ENCODE measurements around the gene INPP5J. TPM values are rescaled to one million over a fixed set of nuclear protein-coding genes. Genes with fewer than 3 reads are reported as not detected.

INPP5J gene
- total and polyA plus RNA-seq, 9 donors = 0.63 to 3.1 (median 1.1) TPM

- peaks cover 3% of the 10 kb centered on the region for H3K4me1 ChIP-seq (ENCODE audit: insufficient read depth)
- no peaks in the 10 kb centered on the region for H3K27me3 ChIP-seq
- no peak for TF ChIP-seq CTCF (IDR thresholded peaks at IDR 0.05)
- TF ChIP-seq EP300 (IDR thresholded peaks at IDR 0.05) = no peak
- TF ChIP-seq POLR2A (IDR thresholded peaks at IDR 0.05) = no peak
- intact Hi-C loops (cut with DNase I) = no loop called here
- no peaks in the 10 kb centered on the region for H3K9me3 ChIP-seq
- no peak for DNase-seq
- no peak overlapping the region for H3K27ac ChIP-seq
- H3K4me3 ChIP-seq = no peak overlapping the region
- no peaks in the 10 kb centered on the region for H3K36me3 ChIP-seq
- WGBS, 3 donors = 95 to 97% (median 96%) methylated on average over 4 of the region's 4 CpGs
Observed at GRCh38 chr22:31121403-31121802, 1.4 kb upstream of the INPP5J start.

- intact Hi-C loops (cut with DNase I) = no loop called here
- TF ChIP-seq EP300 (IDR thresholded peaks at IDR 0.05) = no peak
- no peak for TF ChIP-seq POLR2A (IDR thresholded peaks at IDR 0.05)
- TF ChIP-seq CTCF (IDR thresholded peaks at IDR 0.05) = no peak
- Histone ChIP-seq H3K4me3 (no peak overlapping the region), H3K27ac (no peak overlapping the region), H3K36me3 (no peaks in the 10 kb centered on the region), H3K4me1 (ENCODE audit: insufficient read depth) (peaks cover 3% of the 10 kb centered on the region), H3K9me3 (no peaks in the 10 kb centered on the region), H3K27me3 (no peaks in the 10 kb centered on the region)
- DNase-seq = no peak
- 67 to 79% (median 68%) methylated on average over 2 of the region's 2 CpGs for WGBS, 3 donors
Observed at GRCh38 chr22:31122196-31122531, 602 bp upstream of the INPP5J start.

- Histone ChIP-seq H3K4me1 (ENCODE audit: insufficient read depth) (peaks cover 3% of the 10 kb centered on the region), H3K36me3 (no peaks in the 10 kb centered on the region), H3K27ac (no peak overlapping the region), H3K9me3 (no peaks in the 10 kb centered on the region), H3K4me3 (peak overlapping the region; percentile 36), H3K27me3 (no peaks in the 10 kb centered on the region)
- intact Hi-C loops (cut with DNase I) = no loop called here
- no peak for DNase-seq
- TF ChIP-seq POLR2A (IDR thresholded peaks at IDR 0.05) (no peak), EP300 (IDR thresholded peaks at IDR 0.05) (no peak), CTCF (IDR thresholded peaks at IDR 0.05) (no peak)
- WGBS, 3 donors = 52 to 72% (median 54%) methylated on average over 4 of the region's 4 CpGs
Observed at GRCh38 chr22:31123292-31123602, 481 bp downstream of the INPP5J start.

- TF ChIP-seq CTCF (IDR thresholded peaks at IDR 0.05) (no peak), POLR2A (IDR thresholded peaks at IDR 0.05) (no peak), EP300 (IDR thresholded peaks at IDR 0.05) (no peak)
- DNase-seq = no peak
- 73 to 79% (median 76%) methylated on average over 3 of the region's 3 CpGs for WGBS, 3 donors
- Histone ChIP-seq H3K27me3 (no peaks in the 10 kb centered on the region), H3K4me3 (no peak overlapping the region), H3K27ac (no peak overlapping the region), H3K9me3 (no peaks in the 10 kb centered on the region), H3K36me3 (no peaks in the 10 kb centered on the region), H3K4me1 (ENCODE audit: insufficient read depth) (peaks cover 3% of the 10 kb centered on the region)
- intact Hi-C loops (cut with DNase I) = no loop called here
Observed at GRCh38 chr22:31124290-31124689, 1.5 kb downstream of the INPP5J start.

Data from ovary (tissue), 9 donors.